Smooth muscle cell (in vitro differentiated cells): ENCODE results near the gene LBX1. TPM values are rescaled to one million over a fixed set of nuclear protein-coding genes. Genes with fewer than 3 reads are reported as not detected.

Experiments
- DNase-seq: peaks from one replicate; lab custom pipeline; 2025; ENCODE audit not compliant: unreplicated experiment; lab: John Stamatoyannopoulos, UW
- H2AFZ ChIP-seq: fragments of 200-600 bp; sonication (generic); 2 replicates; pipeline ENCODE4 v1.6.0; 2016; ENCODE audit warnings: antibody characterized with exemption, low read depth, mild to moderate bottlenecking
- H3F3A ChIP-seq: fragments of 200-600 bp; sonication (generic); 2 replicates; pipeline ENCODE4 v1.6.0; 2017; ENCODE audit warnings: antibody characterized with exemption, low read depth
- H3K27ac ChIP-seq: fragments of 200-600 bp; sonication (generic); 2 replicates; pipeline ENCODE4 v1.5.1; 2016; ENCODE audit warnings: low read depth, mild to moderate bottlenecking
- H3K27me3 ChIP-seq: fragments of 200-600 bp; sonication (generic); 2 replicates; pipeline ENCODE4 v1.6.1; 2016; ENCODE audit warnings: low read depth, mild to moderate bottlenecking
- H3K36me3 ChIP-seq: fragments of 200-600 bp; sonication (generic); 2 replicates; pipeline ENCODE4 v1.5.1; 2016; ENCODE audit warnings: low read depth
- H3K4me1 ChIP-seq: fragments of 200-600 bp; sonication (generic); 2 replicates; pipeline ENCODE4 v1.5.1; 2016; ENCODE audit warnings: low read depth
- H3K4me2 ChIP-seq: fragments of 200-600 bp; sonication (generic); 2 replicates; pipeline ENCODE4 v1.6.0; 2016; ENCODE audit warnings: mild to moderate bottlenecking
- H3K4me3 ChIP-seq: fragments of 200-600 bp; sonication (generic); 2 replicates; pipeline ENCODE4 v1.5.1; 2016; ENCODE audit warnings: mild to moderate bottlenecking
- H3K79me2 ChIP-seq: fragments of 200-600 bp; sonication (generic); 2 replicates; pipeline ENCODE4 v1.6.0; 2016; ENCODE audit warnings: low read depth, mild to moderate bottlenecking
- H3K9ac ChIP-seq: fragments of 200-600 bp; sonication (generic); 2 replicates; pipeline ENCODE4 v1.6.0; 2016; ENCODE audit warnings: low read depth
- H3K9me3 ChIP-seq: fragments of 200-600 bp; sonication (generic); replicated peaks from 2 replicates; pipeline ENCODE4 v1.5.1; 2016; ENCODE audit warnings: low read depth
- H4K20me1 ChIP-seq: fragments of 200-600 bp; sonication (generic); 2 replicates; pipeline ENCODE4 v1.6.0; 2016; ENCODE audit warnings: low read depth
- CTCF ChIP-seq: fragments of 200-600 bp; sonication (generic); IDR thresholded peaks from 2 replicates; pipeline ENCODE4 v1.5.1; 2017; ENCODE audit warnings: borderline replicate concordance, mild to moderate bottlenecking, antibody characterized with exemption; ENCODE audit not compliant: insufficient read depth, poor library complexity, severe bottlenecking
- WGBS: methylation state at CpG from one replicate; pipeline ENCODE4 v1.1.7; 2016; ENCODE audit warnings: low lambda C conversion rate; 5-methylcytosine and 5-hydroxymethylcytosine counted together
- polyA plus RNA-seq: library from polyadenylated mRNA; unstranded; fragments of >200 nt; fragmentation: Nextera tagmentation; extraction: Ambion mirVana; gene quantifications from 2 replicates; pipeline ENCODE4 v1.2.1, GENCODE V29; 2016
- total RNA-seq: library from RNA; depleted of rRNA; stranded (reverse); fragments of >200 nt; gene quantifications from 2 replicates; pipeline ENCODE4 v1.2.3, GENCODE V29; 2014

The LBX1 gene
- total and polyA plus RNA-seq, 2 experiments from 2014 or later, result not detected

- WGBS, result 62% methylated on average over 12 of the region's 12 CpGs
- Histone ChIP-seq H3K27ac (no peak overlapping the region), H2AFZ (no peak overlapping the region), H3K9me3 (no peaks in the 10 kb centered on the region), H3K27me3 (peaks cover 3% of the 10 kb centered on the region), H3K4me2 (no peak overlapping the region), H3K4me1 (no peaks in the 10 kb centered on the region), H3K79me2 (no peaks in the 10 kb centered on the region), H3K36me3 (no peaks in the 10 kb centered on the region), H4K20me1 (no peaks in the 10 kb centered on the region), H3K4me3 (no peak overlapping the region), H3F3A (no peaks in the 10 kb centered on the region), H3K9ac (no peak overlapping the region)
- DNase-seq, result no peak
- no peak for TF ChIP-seq CTCF
These were observed 39.5 kb downstream of the LBX1 start for GRCh38 chr10:101189461-101190401.

GRCh38 chr10:101188942-101189341, 40.3 kb downstream of the LBX1 start:
- Histone ChIP-seq H3K79me2 (no peaks in the 10 kb centered on the region), H3K27ac (no peak overlapping the region), H3K4me1 (no peaks in the 10 kb centered on the region), H3K9me3 (no peaks in the 10 kb centered on the region), H3K9ac (no peak overlapping the region), H3K4me3 (no peak overlapping the region), H3K27me3 (peaks cover 3% of the 10 kb centered on the region), H3F3A (no peaks in the 10 kb centered on the region), H3K36me3 (no peaks in the 10 kb centered on the region), H4K20me1 (no peaks in the 10 kb centered on the region), H2AFZ (no peak overlapping the region), H3K4me2 (no peak overlapping the region)
- no peak for DNase-seq
- TF ChIP-seq CTCF, result no peak
- 81% methylated on average over 4 of the region's 4 CpGs for whole genome bisulfite sequencing

GRCh38 chr10:101183458-101184183, 45.6 kb downstream of the LBX1 start:
- H3K4me2 ChIP-seq, result no peak overlapping the region
- H3K9ac ChIP-seq, result no peak overlapping the region
- TF ChIP-seq CTCF, result no peak
- H3K27ac ChIP-seq, result no peak overlapping the region
- no peaks in the 10 kb centered on the region for H4K20me1 ChIP-seq
- no peaks in the 10 kb centered on the region for H3K36me3 ChIP-seq
- WGBS, result 80% methylated on average over 6 of the region's 6 CpGs
- no peaks in the 10 kb centered on the region for H3K4me1 ChIP-seq
- no peak overlapping the region for H2AFZ ChIP-seq
- no peaks in the 10 kb centered on the region for H3K79me2 ChIP-seq
- H3K27me3 ChIP-seq, result peaks cover 20% of the 10 kb centered on the region
- no peaks in the 10 kb centered on the region for H3K9me3 ChIP-seq
- no peak for DNase-seq
- no peak overlapping the region for H3K4me3 ChIP-seq
- no peaks in the 10 kb centered on the region for H3F3A ChIP-seq
